ENCODE data around the gene FKBP15.

The FKBP15 gene

GRCh38 chr9:113183956-113184488 lies 37.1 kb downstream of the FKBP15 start:
- DNase-seq (ENCODE audit: low read depth), result no peak

GRCh38 chr9:113181165-113181564 lies 39.9 kb downstream of the FKBP15 start:
- DNase-seq (ENCODE audit: low read depth), result no peak

- no peak for DNase-seq (ENCODE audit: low read depth)
Measured at GRCh38 chr9:113179839-113180238, 41.2 kb downstream of the FKBP15 start.

GRCh38 chr9:113178087-113178486 lies 43.0 kb downstream of the FKBP15 start:
- DNase-seq (ENCODE audit: low read depth), result peak; percentile 26

- no peak for DNase-seq (ENCODE audit: low read depth)
Measured at GRCh38 chr9:113177251-113177650, 43.8 kb downstream of the FKBP15 start.

- DNase-seq (ENCODE audit: low read depth), result no peak
Measured at GRCh38 chr9:113176803-113177202, 44.3 kb downstream of the FKBP15 start.

GRCh38 chr9:113173341-113173740 lies 47.7 kb downstream of the FKBP15 start:
- DNase-seq (ENCODE audit: low read depth), result no peak

- DNase-seq (ENCODE audit: low read depth), result no peak
Measured at GRCh38 chr9:113168809-113169208, 52.3 kb downstream of the FKBP15 start.

GRCh38 chr9:113166039-113166438 lies 55.0 kb downstream of the FKBP15 start:
- DNase-seq (ENCODE audit: low read depth), result no peak

- no peak for DNase-seq (ENCODE audit: low read depth)
Measured at GRCh38 chr9:113164536-113165300, 56.4 kb downstream of the FKBP15 start.

GRCh38 chr9:113163001-113163400 lies 58.1 kb downstream of the FKBP15 start:
- no peak for DNase-seq (ENCODE audit: low read depth)

- DNase-seq (ENCODE audit: low read depth), result no peak
Measured at GRCh38 chr9:113160571-113160970, 60.5 kb downstream of the FKBP15 start.

- no peak for DNase-seq (ENCODE audit: low read depth)
Measured at GRCh38 chr9:113158446-113158845, 62.6 kb downstream of the FKBP15 start.

GRCh38 chr9:113156880-113157279 lies 64.2 kb downstream of the FKBP15 start:
- no peak for DNase-seq (ENCODE audit: low read depth)

GRCh38 chr9:113155911-113156588 lies 65.0 kb downstream of the FKBP15 start:
- no peak for DNase-seq (ENCODE audit: low read depth)

GRCh38 chr9:113154946-113155345 lies 66.1 kb downstream of the FKBP15 start:
- no peak for DNase-seq (ENCODE audit: low read depth)

- DNase-seq (ENCODE audit: low read depth), result peak; percentile 38
Measured at GRCh38 chr9:113154471-113154870, 66.6 kb downstream of the FKBP15 start.

GRCh38 chr9:113153599-113153998 lies 67.5 kb downstream of the FKBP15 start:
- no peak for DNase-seq (ENCODE audit: low read depth)

- no peak for DNase-seq (ENCODE audit: low read depth)
Measured at GRCh38 chr9:113152699-113153098, 68.4 kb downstream of the FKBP15 start.

- DNase-seq (ENCODE audit: low read depth), result no peak
Measured at GRCh38 chr9:113151696-113152630, 69.1 kb downstream of the FKBP15 start.

GRCh38 chr9:113150670-113151611 lies 70.1 kb downstream of the FKBP15 start, which contains the start of gene SLC31A2:
SLC31A2 (plus strand) TSS chr9:113151007; CDS start chr9:113151075, 68 bp downstream.
- no peak for DNase-seq (ENCODE audit: low read depth)

Measured in non-pigmented ciliary epithelial cell (primary cell).